HepG2 (cell line): ENCODE measurements around the gene DNAJC7. TPM values are rescaled to one million over a fixed set of nuclear protein-coding genes. Genes with fewer than 3 reads are reported as not detected.

Experiments
- CEBPB ChIP-seq: IDR thresholded peaks from 2 replicates; pipeline ENCODE4 v1.6.1; 2011; ENCODE audit warnings: low read depth, low read length, improper control_type of control experiment, borderline replicate concordance
- MYC ChIP-seq: sonication (generic); formaldehyde crosslinking; IDR thresholded peaks from 2 replicates; pipeline ENCODE4 v1.9.0; 2021; ENCODE audit warnings: missing genetic modification reagents, borderline replicate concordance
- PHF8 ChIP-seq: sonication (generic); formaldehyde crosslinking; IDR thresholded peaks from 2 replicates; pipeline ENCODE4 v1.5.0; 2020; ENCODE audit warnings: missing genetic modification reagents
- SP140L ChIP-seq: sonication (generic); formaldehyde crosslinking; IDR thresholded peaks from 2 replicates; pipeline ENCODE4 v1.4.0; 2020; ENCODE audit warnings: missing genetic modification reagents, borderline replicate concordance
- SPEN ChIP-seq: sonication (generic); formaldehyde crosslinking; IDR thresholded peaks from 2 replicates; pipeline ENCODE4 v1.5.1; 2020; ENCODE audit warnings: low read depth, mild to moderate bottlenecking, missing genetic modification reagents
- ZFP1 ChIP-seq: IDR thresholded peaks from 2 replicates; pipeline ENCODE4 v1.6.1; 2016
- ZNF329 ChIP-seq: sonication (generic); formaldehyde crosslinking; IDR thresholded peaks from 2 replicates; pipeline ENCODE4 v1.9.0; 2021; ENCODE audit warnings: low read depth, mild to moderate bottlenecking, missing genetic modification reagents
- ZNF549 ChIP-seq: sonication (generic); formaldehyde crosslinking; IDR thresholded peaks from 2 replicates; pipeline ENCODE4 v1.5.0; 2020; ENCODE audit warnings: missing genetic modification reagents
- ZNF616 ChIP-seq: sonication (generic); formaldehyde crosslinking; IDR thresholded peaks from 2 replicates; pipeline ENCODE4 v1.5.0; 2020; ENCODE audit warnings: low read depth, mild to moderate bottlenecking, missing genetic modification reagents
- polyA plus RNA-seq, 8 experiments: library from polyadenylated mRNA; depleted of rRNA in 3 of 8; stranded (reverse) in 7 of 8; unstranded in 1 of 8; fragments of >200 nt; fragmentation: Illumina TruSeq in 4 of 8; extraction: Trizol in 4 of 8; gene quantifications; 2 replicates each; pipeline versions ENCODE4 v1.2.1 to v1.2.3, GENCODE V29; 2011 to 2016; ENCODE audit warnings: low read depth in 4 of 8, missing spikeins in 1 of 8, mixed read lengths in 1 of 8; ENCODE audit not compliant: insufficient read depth in 1 of 8
- total RNA-seq, 5 experiments: library from RNA; depleted of rRNA; stranded (reverse); fragments of >200 nt; fragmentation: Illumina TruSeq; extraction: Trizol; gene quantifications; 2 replicates each; pipeline ENCODE4 v1.2.3, GENCODE V29; 2016; ENCODE audit warnings: low read depth in 1 of 5
- TF ChIP-seq, protein P1 (sequence below): sonication (generic); formaldehyde crosslinking; IDR thresholded peaks from 2 replicates; pipeline ENCODE4 v1.4.0; 2020; ENCODE audit warnings: mild to moderate bottlenecking, missing genetic modification reagents
- TF ChIP-seq, protein P2 (sequence below), 2 experiments: sonication (generic) in 1 of 2; formaldehyde crosslinking in 1 of 2; IDR thresholded peaks; 2 replicates each; pipeline versions ENCODE4 v1.6.1 to v1.9.0; 2014 to 2022; ENCODE audit warnings: antibody characterized with exemption in 1 of 2, borderline replicate concordance in 1 of 2, inconsistent platforms in 1 of 2, low read depth in 1 of 2, missing genetic modification reagents in 1 of 2
- TF ChIP-seq, protein P3 (sequence below): sonication (generic); formaldehyde crosslinking; IDR thresholded peaks from 2 replicates; pipeline ENCODE4 v1.4.0; 2020; ENCODE audit warnings: mild to moderate bottlenecking, missing genetic modification reagents

DNAJC7 gene
- total and polyA plus RNA-seq, 2 of the 13 experiments (the other 11 are each of a cell fraction or from before 2014, with no cell fraction given): 47.7 to 132 TPM

DNA sequence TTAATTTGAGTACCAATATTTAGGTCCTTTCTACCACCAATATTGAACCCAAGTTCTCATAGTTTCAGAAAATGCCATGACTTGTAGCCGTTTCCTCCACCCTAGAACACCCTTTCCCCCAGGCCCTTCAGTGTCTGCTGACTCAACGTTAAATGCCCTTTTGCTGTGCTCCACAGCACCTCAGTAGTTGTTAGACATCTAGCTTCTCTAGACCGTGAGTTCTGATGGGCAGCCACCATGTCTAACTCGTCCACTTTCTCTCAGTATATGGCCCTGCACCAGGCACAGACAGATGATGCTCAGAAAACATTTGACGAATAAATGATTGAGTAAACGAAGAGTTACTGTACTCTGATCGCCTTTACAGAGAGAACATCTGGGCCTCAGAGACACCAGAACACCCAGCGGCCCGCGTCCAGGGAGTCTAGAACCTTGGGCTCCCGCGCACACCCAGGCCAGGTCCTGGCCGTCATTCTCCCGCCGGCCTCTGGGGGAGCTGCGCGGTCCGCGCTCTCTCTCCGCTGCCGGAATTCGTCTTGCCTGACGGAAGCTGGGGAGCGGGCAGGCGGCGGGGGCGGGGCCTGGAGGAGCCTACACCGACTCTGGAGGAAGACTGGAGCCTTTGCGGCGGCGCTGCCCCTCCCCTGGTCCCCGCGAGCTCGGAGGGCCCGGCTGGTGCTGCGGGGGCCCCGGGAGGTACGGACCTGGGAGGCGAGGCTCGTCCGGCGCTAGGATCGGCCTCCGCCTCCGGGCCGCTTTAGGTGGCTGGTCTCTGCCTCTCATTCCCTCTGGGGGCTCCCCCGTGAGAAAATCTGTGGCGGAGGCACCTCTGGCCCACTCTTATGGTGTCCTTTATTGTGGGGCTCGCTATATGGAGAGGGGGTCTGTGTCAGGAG, 2.5 kb upstream of the DNAJC7 start, which contains the start of gene NKIRAS2 (continued):
- peak; percentile 42; the same call in 1 of the 2 replicates for TF ChIP-seq ZNF549 (CRISPR knock-in tag)
- TF ChIP-seq SPEN (CRISPR knock-in tag): peak; percentile 98
- TF ChIP-seq ZNF616: no peak
- no peak for TF ChIP-seq CEBPB
- no peak for TF ChIP-seq SP140L
- TF ChIP-seq, protein P1, sequence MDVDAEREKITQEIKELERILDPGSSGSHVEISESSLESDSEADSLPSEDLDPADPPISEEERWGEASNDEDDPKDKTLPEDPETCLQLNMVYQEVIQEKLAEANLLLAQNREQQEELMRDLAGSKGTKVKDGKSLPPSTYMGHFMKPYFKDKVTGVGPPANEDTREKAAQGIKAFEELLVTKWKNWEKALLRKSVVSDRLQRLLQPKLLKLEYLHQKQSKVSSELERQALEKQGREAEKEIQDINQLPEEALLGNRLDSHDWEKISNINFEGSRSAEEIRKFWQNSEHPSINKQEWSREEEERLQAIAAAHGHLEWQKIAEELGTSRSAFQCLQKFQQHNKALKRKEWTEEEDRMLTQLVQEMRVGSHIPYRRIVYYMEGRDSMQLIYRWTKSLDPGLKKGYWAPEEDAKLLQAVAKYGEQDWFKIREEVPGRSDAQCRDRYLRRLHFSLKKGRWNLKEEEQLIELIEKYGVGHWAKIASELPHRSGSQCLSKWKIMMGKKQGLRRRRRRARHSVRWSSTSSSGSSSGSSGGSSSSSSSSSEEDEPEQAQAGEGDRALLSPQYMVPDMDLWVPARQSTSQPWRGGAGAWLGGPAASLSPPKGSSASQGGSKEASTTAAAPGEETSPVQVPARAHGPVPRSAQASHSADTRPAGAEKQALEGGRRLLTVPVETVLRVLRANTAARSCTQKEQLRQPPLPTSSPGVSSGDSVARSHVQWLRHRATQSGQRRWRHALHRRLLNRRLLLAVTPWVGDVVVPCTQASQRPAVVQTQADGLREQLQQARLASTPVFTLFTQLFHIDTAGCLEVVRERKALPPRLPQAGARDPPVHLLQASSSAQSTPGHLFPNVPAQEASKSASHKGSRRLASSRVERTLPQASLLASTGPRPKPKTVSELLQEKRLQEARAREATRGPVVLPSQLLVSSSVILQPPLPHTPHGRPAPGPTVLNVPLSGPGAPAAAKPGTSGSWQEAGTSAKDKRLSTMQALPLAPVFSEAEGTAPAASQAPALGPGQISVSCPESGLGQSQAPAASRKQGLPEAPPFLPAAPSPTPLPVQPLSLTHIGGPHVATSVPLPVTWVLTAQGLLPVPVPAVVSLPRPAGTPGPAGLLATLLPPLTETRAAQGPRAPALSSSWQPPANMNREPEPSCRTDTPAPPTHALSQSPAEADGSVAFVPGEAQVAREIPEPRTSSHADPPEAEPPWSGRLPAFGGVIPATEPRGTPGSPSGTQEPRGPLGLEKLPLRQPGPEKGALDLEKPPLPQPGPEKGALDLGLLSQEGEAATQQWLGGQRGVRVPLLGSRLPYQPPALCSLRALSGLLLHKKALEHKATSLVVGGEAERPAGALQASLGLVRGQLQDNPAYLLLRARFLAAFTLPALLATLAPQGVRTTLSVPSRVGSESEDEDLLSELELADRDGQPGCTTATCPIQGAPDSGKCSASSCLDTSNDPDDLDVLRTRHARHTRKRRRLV (CRISPR knock-in tag): peak; percentile 64; the same call in 1 of the 2 replicates
- TF ChIP-seq, protein P2, sequence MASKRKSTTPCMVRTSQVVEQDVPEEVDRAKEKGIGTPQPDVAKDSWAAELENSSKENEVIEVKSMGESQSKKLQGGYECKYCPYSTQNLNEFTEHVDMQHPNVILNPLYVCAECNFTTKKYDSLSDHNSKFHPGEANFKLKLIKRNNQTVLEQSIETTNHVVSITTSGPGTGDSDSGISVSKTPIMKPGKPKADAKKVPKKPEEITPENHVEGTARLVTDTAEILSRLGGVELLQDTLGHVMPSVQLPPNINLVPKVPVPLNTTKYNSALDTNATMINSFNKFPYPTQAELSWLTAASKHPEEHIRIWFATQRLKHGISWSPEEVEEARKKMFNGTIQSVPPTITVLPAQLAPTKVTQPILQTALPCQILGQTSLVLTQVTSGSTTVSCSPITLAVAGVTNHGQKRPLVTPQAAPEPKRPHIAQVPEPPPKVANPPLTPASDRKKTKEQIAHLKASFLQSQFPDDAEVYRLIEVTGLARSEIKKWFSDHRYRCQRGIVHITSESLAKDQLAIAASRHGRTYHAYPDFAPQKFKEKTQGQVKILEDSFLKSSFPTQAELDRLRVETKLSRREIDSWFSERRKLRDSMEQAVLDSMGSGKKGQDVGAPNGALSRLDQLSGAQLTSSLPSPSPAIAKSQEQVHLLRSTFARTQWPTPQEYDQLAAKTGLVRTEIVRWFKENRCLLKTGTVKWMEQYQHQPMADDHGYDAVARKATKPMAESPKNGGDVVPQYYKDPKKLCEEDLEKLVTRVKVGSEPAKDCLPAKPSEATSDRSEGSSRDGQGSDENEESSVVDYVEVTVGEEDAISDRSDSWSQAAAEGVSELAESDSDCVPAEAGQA (IDR thresholded peaks at IDR 0.05; ENCODE audit: low read depth): peak; percentile 87
- TF ChIP-seq, protein P2 (CRISPR knock-in tag; IDR thresholded peaks at IDR 0.05; ENCODE audit: borderline replicate concordance): peak; percentile 39; the same call in 1 of the 2 replicates
- no peak; the same call in 1 of the 2 replicates for TF ChIP-seq ZFP1 (CRISPR knock-in tag)
- TF ChIP-seq PHF8 (CRISPR knock-in tag): peak; percentile 92
- TF ChIP-seq, protein P3, sequence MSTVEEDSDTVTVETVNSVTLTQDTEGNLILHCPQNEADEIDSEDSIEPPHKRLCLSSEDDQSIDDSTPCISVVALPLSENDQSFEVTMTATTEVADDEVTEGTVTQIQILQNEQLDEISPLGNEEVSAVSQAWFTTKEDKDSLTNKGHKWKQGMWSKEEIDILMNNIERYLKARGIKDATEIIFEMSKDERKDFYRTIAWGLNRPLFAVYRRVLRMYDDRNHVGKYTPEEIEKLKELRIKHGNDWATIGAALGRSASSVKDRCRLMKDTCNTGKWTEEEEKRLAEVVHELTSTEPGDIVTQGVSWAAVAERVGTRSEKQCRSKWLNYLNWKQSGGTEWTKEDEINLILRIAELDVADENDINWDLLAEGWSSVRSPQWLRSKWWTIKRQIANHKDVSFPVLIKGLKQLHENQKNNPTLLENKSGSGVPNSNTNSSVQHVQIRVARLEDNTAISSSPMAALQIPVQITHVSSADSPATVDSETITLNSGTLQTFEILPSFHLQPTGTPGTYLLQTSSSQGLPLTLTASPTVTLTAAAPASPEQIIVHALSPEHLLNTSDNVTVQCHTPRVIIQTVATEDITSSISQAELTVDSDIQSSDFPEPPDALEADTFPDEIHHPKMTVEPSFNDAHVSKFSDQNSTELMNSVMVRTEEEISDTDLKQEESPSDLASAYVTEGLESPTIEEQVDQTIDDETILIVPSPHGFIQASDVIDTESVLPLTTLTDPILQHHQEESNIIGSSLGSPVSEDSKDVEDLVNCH (CRISPR knock-in tag): no peak
- no peak for TF ChIP-seq ZNF329
- TF ChIP-seq MYC: peak; percentile 90; the same call in 1 of the 2 replicates
